ENCODE data around the gene MTCH1.
A peak's percentile ranks its signal among the peaks of the same experiment; 100 is the strongest.

Gene MTCH1, protein sequence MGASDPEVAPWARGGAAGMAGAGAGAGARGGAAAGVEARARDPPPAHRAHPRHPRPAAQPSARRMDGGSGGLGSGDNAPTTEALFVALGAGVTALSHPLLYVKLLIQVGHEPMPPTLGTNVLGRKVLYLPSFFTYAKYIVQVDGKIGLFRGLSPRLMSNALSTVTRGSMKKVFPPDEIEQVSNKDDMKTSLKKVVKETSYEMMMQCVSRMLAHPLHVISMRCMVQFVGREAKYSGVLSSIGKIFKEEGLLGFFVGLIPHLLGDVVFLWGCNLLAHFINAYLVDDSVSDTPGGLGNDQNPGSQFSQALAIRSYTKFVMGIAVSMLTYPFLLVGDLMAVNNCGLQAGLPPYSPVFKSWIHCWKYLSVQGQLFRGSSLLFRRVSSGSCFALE

DNA sequence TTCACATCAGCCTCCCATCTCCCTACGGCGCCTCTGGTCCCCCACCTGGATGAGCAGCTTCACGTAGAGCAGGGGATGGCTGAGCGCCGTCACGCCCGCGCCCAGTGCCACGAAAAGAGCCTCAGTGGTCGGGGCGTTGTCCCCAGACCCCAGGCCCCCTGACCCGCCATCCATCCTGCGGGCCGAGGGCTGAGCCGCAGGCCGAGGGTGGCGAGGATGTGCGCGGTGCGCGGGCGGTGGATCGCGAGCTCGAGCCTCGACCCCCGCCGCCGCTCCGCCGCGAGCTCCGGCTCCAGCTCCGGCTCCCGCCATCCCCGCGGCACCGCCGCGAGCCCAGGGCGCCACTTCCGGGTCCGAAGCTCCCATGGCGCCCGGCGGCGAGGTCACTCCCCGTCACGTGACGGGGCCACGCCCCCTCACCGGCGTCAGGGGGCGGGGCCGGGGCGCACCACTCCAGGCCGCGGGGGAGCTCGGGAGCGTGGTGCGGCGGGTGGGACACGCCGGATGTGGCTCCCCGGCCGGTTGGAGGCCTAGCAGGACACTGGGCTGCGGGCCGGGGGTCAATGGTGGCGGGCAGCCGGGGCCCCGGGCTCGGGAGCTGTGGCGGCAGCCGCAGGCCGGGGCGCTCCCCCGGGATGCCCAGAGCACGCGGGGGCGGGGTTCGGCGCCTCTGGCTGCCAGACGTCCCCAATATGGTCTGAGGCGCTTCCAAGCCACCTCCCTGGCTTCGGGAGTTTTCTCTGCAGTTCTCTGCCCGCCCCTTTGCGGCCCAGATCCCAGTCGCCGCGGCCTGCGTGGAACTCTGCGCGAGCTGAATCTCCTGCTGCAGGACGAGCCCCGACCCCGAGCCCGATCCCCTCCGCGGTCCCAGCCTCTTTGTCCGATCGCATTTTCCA is at the start of gene MTCH1:
TSS of gene MTCH1 (minus strand) at position 389 of the 896 bp plus-strand sequence. CDS start at position 366, 23 bp downstream.
- peak; percentile 84 to 91 for DNase-seq

DNA sequence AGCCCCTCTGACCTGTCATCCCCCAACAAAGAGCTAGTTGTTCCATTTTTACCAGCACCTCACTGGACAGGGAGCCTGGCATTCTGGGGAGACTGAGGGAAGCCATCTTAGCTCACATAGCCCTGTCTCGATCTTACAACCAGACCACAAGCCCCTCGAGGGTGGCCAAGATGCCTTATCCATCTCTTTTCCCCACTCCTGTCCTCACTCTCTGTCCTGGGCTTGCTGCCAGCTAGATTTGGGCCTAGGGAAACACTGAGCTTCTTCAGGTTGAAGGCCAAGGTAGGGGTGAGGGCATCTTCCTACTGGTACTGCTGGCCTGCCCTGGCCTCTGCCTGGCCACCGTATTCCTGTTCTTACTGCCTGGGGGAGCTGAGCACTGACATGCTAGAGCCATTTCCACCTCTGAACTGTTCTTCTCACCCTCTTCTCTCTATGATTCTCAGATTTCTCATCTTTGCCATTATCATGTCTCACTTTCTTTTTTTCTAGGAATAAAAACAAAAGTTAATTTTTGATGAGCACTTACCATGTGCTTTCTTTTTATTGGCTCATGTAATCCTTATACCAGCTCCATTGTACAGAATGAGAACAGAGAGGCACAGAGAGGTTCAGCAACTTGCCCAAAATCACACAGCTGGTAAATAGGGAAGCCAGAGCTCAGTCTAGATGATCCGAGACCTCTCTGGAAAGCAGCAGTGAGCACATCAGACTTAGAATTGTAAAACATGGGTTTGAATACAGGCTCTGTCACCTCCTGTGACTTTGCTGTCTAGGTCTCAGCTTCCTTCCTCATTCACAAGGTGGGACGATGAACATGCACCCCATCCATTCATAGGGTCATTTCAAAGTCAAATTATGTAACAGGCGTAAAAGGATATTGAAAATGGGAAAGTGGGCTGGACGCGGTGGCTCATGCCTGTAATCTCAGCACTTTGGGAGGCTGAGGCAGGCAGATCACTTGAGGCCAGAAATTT is 48.1 kb upstream of the MTCH1 start:
- no peak for DNase-seq

DNA sequence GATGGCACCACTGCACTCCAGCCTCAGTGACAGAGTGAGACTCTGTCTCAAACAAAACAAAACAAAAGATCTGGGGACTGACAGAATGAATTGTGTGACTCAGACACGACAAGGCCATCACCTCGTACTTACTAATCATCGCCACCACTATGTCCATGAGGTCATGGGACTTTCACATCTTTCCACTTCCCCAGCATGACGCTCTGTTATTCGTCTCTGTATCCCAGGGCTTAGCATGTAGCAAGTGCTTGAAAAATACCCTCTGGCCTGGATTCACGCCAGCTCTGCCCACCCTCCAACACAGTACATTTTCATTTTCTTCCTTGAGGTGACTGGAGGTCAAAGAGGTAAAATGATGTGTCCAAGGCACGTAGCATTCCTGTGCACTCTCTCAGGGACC is 47.3 kb upstream of the MTCH1 start:
- DNase-seq: peak in 1 of 2 donors; percentile 41

DNA sequence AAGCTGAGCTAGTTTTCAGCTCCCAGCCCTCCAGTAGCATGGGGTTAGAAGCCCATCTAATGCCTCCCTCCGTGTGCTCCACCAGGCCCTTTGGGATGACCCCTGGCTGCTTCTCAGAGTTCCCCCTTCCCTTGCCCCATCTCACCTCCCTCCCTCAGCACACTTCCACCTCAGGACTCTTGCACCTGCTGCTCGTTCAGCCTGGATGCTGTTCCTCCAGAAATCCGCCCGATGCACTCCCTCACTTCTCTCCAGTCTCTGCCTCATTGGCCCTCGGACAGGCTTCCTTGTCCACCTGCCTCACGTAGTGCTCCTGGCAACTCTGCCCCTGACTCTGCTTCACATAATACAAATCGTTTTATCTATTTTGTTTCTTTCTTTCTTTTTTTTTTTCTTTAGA is 46.2 kb upstream of the MTCH1 start:
- DNase-seq: no peak

DNA sequence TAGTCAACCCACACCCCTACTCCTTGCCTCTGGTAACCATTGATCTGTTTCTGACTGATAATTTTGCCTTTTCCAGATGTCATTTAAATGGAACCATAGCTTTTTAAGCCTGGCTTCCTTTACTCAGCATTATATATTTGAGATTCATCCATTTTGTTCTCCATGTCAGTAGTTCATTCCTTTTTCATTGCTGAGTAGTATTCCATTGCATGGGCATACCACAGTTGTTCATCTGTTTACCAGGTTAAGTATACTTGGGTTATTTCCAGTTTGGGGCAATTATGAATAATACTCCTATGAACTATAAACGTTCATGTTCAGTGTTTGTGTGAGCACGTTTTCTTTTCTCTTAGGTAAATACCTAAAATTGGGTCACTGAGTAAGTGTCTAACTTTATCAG is 44.6 kb upstream of the MTCH1 start:
- DNase-seq: no peak

DNA sequence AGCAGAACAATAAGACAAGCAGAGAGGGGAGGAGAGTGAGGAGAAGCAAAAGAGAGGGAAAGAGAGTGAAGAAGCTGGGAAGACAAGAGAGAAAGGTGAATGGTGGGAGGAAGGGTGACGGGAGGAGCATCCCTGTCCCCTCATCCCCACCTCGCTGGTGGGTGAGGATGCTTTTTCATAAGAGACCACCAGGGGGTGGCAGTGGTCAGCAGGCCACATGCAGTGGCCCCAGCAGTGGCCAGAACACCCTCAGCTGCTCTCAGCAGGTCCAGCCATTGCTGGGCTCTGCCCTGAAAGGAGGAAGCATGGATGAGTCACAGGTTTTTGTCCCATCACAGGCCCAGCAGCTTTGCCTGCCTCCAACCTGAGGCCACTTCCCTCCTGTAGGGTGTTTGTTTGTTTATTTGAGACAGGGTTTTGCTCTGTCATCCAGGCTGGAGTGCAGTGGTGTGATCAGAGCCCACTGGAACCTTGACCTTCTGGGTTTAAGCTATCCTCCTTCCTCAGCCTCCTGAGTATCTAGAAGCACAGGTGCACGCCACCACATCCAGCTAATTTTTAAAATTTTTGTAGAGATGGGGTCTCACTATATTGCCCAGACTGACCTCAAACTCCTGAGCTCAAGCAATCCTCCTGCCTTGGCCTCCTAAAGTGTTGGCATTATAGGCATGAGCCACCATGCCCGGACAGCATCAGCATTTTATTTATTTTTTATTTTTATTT is 43.4 kb upstream of the MTCH1 start:
- DNase-seq: peak; percentile 68 to 82

DNA sequence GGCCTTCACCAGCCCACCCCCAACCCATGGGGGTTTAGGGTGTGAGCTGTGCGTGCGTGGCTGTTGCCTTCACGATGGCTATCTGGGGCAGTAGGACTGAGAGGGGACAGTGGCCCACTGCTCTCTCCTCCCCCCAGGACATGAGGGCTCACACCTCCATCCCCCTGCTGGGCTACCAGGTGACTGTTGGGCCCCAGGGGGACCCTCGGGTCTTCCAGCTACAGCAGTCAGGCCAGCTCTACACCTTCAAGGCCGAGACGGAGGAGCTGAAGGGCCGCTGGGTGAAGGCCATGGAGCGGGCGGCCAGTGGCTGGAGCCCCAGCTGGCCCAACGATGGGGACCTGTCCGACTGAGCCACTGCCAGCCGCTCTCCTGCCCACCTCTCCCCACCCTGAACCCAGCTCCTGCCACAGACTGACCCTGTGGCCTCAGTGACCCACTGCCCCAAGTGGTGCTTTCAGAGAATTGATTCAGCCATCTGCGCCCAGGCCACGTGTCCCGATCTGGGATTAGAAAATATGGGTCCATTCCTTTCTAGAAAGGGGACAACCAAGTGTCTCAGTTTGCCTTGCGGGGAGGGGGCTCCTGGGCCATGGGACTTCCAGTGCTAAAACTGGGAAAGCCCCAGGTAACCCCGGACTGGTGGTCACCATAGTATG is 41.9 kb upstream of the MTCH1 start:
- no peak for DNase-seq

DNA sequence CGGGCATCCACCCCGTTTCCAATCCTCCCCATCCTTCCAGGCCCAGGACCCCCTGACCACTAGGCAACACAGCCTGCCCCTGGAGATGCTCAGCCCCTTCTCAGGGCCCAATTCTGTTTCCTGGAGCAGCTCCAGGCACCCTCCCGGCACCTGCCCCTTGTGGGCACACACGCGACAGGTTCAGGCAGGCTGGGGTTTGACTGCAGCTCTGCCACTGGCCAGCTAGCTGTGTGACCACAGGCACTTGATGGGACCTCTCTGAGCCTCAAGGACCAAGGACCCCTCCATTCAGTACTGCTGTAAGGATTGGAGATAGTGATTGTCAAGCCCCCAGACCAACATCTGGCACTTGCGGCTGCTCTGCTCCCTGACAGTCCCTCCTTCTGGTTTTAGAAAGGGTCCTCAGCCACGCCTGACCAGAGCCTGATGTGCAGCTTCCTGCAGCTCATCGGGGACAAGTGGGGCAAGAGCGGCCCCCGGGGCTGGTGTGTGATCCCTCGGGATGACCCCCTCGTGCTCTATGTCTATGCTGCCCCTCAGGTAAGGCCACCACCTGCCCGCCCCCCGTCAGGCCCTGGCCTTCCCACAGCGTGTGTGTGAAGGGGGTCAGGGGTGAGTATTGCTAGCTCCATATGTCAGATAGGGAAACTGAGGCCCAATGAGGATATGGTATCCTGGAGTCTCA is 41.2 kb upstream of the MTCH1 start:
- no peak for DNase-seq

DNA sequence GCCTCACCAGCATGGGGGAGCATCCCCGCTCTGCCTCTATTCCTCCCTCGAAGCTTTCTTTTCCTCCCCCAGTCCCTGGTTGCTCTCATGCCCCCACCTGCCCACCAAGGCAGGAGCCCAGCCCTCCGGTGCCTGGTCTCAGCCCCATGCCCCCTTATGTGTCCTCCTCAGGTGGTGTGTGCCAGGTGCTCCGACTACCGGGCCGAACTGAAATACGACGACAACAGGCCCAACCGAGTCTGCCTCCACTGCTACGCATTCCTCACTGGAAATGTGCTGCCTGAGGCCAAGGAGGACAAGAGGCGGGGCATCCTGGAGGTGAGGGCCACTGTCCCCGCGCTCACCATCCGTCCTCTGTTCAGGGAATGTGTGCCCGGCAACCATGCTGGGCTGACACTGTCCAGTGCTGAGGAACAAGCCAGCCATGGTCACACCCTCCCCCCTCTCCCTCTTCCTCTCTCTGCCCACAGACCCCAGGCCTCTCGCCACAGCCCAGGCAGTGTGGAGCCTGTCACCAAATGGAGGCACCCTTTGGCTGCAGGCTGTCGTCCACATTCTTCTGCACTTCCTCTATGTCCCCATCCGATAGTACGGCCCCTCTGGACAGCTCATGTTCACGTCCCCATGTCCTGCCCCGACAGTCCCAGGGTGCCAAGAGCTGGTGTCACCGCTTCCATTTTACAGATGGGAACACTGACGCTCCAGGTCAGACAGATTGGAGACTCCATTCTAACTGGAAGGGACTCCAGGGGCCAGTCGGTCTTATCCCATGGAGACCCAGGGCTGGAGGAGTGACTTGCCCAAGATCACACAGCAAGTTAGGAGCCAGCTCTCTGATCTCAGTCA is 39.8 kb upstream of the MTCH1 start:
- DNase-seq: no peak

DNA sequence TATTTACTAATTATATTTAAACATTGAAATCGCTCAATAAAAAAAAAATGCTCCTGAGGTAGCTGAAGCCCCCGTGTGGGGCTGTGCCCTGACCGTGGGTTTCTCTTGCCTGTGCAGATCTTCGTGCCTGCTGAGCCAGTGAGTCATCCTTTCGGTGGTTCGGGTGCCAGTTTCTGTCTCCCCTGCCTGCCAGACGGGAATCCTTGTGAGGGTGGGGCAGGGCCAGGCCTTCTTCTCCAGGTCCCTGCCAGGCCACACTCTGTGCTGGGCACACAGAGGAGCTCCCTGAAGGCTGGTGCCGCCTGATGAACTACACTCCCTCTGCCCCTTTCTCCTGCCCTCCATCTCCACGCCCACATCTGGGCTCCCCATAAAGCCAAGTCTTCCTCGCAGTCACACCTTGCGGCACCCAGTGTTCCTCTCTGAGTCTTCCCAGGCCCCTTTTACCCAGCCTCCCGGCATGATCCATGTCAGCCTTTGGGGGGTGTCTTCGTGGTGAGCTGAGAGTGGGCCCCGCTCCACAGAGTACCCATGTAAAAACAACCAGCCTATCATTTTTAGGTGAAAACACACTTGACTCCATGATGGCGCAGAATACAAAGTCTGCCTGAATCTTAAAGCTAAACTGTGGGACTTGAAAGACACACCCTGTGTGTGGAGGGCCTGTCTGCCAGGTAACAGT is 38.8 kb upstream of the MTCH1 start:
- DNase-seq: peak in 1 of 2 donors; percentile 29

DNA sequence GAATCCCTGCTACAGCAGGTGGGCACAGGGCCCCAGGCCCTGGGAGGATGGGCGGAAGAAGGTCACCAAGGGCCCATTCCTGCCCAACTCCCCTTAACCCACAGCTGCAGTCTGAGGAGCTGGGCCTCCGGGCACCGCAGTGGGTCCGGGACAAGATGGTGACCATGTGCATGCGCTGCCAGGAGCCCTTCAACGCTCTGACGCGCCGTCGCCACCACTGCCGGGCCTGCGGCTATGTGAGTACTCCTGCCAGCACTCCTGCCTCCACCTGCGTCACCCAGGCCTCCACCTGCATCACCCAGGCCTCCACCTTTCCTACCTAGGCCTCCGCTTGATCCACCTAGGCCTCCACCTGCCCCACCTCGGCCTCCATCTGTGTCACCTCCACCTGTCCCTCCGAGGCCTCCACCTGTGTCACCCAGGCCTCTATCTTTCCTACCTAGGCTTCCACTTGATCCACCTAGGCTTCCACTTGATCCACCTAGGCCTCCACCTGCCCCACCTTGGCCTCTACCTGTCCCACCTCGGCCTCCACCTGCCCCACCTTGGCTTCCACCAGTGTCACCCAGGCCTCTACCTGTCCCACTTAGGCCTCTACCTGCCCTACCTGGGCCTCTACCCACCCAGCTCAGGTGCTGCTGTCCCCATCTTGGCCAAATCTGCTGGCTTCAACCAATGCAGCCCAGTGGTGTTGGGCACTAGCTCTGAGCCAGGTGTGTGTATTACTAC is 36.3 kb upstream of the MTCH1 start:
- DNase-seq: no peak

DNA sequence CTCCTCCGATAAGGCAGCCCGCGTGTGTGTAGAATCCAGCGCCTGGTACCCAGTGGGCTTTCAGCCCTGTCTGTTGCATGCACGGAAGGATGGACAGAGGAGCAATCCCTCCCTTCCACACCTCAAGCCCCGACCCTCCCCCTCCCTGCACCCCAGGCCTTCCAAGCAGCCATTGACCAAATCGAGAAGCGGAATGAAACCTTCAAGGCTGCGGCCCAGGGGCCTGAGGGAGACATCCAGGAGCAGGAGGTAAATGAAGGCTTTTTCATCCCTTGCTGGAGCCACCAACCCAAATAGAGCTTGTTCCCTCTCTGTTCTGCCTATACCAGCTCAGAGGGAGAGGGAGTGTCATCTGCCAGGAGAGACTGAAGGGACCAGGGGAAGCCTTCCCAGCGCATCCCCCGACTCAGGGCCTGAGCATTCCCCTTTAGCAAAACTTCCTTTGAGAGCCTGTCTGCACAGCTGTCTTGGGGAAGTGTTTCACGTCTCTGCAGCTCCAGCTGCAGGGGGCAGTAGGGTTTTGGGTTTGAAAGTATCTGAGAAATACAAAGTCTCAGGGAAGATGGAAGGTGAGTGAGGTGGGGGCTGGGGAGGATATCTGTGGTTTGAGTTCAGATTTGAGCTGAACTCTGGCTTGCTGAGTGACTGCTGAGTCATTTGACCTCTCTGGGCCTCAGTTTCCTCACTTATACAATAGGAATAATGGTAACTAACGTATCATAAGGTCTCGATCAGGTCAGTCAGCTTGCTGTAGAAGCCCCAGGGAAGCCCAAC is 35.5 kb upstream of the MTCH1 start:
- peak; percentile 73 to 87 for DNase-seq

DNA sequence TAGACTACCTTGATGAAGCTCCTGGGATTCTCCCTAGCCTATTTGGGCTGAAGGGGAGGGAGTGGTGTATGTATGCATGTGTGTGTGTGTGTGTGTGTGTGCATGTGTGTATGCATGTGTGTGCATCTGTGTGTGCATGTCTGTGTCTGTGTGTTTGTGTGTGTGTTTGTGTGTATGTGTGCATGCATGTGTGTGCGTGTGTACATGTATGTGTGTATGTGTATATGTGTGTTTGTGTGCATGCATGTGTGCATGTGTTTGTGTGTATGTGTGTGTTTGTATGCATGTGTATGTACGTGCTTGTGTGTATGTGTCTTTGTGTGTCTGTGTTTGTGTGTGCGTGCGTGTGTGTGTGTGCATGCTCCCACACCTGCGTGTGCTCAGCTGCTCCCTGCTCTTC is 34.8 kb upstream of the MTCH1 start:
- DNase-seq: no peak

DNA sequence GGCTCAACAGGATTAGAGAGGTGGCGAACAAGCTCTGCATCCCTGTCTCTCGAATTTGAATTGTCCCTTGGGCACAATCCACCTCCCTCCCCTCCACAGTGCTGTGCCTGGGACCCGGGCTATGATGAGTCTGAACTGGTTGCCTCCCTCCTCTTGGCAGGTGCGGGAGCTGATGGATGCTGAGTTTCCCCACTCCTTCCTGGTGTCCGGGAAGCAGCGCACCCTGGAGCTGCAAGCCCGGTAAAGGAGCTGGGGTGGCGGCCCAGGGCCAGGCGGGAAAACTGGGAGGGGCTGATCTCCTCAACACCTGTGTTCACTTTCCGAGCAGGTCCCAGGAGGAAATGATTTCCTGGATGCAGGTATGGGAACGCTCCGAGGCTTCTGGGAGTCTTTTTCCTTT is 34.4 kb upstream of the MTCH1 start:
- no peak for DNase-seq

DNA sequence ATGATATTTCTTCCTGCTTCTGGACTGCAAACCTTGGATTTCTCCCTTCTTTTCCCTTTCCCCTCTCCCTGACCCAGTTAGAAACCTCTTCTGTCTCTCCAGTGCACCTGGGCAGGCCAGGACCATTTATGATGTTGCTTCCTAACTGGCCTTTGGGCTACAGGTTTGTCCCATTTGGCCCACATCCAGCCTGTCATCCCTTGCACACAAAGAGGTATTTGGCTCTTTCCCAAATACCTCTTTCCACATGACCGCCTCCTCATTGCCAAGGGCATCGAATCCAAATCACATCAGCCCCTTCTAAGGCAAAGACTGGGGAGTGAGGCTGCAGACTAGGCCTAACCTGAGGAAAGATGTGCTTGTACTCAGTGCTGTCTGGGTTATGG is 33.1 kb upstream of the MTCH1 start:
- no peak for DNase-seq

DNA sequence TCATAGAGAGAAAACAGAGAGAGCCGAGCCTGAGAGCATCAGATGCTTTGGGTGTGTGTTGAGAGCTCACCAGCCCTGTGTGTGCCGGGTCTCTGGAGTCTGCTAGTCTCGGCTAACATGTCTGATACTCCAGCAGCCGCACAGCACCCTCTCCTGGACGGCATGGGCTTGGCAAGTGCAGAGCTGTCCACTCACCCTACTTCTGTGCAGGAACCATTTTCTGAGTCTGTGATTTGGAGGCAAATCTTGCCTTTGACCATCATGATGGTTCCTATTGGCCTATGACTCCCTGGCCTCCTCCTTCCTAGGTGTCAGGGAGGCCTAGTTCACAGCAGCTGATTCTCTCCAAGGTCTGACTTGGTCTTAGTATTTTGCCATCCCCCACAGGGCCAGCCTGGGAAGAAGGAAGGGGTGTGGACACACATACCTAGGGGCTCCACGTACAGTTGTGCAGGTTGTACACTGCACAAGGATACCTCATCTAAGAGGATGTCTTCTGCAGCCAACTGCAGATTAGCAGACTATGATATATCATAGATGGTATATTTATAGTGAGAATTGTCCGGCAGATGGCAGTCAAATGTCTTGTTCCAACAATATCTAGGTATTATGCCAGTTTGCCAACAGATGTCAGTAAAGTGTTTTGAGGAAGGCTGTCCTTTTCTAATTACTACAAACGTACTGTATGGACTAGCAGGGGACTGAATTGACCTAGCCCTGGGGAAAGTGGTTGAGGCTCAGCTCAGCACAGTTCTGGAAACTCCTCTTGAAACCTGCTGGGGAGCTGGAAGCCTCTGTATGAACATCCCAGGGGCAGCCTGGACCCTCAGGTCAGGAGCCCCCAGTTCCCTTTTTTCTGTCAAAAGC is 32.4 kb upstream of the MTCH1 start:
- peak; percentile 88 to 91 for DNase-seq
